ENCODE results near the gene NFYC. TPM values are rescaled to one million over a fixed set of nuclear protein-coding genes. Genes with fewer than 3 reads are reported as not detected.
"Not testable (repeated sequence)": the region's sequence is repeated elsewhere in the genome, so short reads cannot be mapped to it uniquely, and the experiment has no call there.

NFYC gene
- total RNA-seq, 1 donor from 2014 or later = 31.8 TPM

DNA sequence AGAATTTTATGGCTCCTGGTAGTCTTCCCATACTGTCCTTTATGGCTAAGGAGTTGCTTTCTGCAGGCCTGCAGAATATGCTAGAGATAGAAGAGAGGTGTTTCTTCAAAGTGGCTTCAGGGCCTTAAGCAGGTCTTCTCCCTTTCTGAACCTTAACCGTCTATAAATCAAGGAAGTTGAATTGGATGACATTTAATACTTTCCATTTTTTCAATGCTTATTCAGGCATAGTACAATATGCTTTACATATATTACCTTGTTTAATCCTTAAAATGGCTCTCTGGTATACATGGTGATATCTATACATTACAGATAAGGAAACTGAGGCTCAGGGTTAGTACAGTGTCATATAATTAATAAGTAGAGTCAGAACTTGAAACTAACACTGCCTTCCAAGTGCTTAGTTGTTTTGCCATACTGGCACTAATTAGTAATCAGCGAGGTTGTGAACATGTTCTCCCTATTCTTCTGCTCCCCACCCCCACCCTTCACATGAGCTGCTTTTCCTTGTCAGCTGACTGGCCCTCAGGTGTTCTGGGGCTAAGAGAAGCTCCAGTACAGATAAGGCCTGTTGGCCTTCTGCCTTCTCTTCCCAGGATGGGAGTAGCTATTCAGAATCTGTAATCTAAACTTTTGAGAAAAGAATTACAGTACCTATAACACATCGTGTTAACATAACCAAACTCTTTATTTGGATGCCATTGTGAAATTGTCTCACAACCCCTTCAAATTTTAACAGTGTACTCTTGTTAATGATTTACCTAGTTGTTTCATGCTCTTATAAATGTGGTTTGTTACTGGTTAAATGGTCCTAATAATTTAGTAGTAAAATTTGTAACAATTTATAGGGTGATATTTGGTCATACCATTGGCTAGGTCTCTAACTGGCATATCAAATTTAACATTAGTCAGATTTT is 13.6 kb downstream of the NFYC start:
- DNase-seq (ENCODE audit: low spot score in 2 of 2) = no peak
- FAIRE-seq = no peak

DNA sequence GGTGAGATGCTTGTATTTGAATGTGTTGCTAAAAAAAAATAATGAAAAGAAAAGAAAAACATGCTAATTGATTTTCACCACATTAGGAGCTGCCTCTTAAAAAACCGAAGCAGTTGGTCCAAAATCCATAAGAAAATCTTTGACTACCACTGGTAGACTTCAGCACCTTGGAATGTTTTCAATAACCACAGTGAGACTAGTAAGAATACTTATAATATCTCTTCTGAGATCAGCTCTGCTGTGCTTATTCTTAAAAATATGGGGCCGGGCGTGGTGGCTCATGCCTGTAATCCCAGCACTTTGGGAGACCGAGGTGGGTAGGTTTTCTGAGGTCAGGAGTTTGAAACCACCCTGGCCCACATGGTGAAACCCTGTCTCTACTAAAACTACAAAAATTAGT is 15.1 kb downstream of the NFYC start:
- FAIRE-seq = no peak
- no peak for DNase-seq (ENCODE audit: low spot score in 2 of 2)

DNA sequence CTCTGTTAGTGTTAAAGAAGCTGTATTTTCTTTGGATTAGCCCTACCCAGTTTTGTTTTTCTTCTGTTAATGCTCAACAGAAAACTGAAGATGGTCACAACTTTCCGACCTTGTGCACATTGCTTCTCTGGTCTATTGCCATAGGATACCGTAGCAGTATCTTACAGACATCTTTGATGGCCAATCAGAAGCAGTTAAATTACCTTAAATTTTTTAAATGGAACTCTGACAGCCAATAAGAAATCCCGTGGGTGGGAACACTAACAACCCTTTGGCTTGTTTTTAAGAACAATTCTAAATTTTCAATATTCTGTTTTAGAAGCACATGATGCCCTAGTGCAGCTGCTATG is 17.2 kb downstream of the NFYC start:
- peak in 1 of 2 donors; percentile 23 for DNase-seq (ENCODE audit: low spot score in 2 of 2)
- no peak for FAIRE-seq

DNA sequence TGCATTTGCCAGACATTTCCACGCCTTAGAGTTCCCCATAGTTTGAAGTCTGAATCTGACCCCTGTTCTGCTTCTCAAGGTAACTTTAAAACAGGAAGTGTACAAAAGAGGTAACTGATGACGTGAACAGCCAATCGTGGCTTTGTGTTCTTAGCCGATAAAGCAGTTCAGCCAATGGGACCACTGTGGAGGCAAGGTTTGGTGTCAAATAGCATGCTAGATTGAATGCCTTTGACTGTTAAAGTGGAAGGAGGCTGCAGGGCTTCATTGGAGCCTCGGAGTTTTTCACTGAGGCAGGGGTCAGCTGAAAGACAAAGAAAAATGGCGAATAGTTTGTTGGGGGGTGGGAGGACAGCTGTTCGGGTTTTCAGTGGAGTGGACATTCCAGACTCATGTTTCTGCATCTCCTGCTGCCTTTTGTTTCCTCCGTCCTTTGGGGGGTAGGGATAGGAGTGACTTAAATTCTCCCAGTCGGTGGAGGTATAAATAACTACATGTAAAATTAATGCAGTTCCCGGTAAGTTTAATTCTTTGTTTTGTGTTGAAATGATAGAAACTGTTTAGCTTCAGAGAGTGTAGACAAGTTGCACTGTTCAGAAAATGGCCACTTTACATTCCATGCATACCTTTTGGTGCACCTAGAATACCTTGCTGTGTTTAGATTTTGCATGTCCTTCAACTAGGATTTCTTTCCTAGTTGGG is 17.7 kb downstream of the NFYC start:
- DNase-seq (ENCODE audit: low spot score in 2 of 2) = peak; percentile 38 to 75
- FAIRE-seq = no peak

DNA sequence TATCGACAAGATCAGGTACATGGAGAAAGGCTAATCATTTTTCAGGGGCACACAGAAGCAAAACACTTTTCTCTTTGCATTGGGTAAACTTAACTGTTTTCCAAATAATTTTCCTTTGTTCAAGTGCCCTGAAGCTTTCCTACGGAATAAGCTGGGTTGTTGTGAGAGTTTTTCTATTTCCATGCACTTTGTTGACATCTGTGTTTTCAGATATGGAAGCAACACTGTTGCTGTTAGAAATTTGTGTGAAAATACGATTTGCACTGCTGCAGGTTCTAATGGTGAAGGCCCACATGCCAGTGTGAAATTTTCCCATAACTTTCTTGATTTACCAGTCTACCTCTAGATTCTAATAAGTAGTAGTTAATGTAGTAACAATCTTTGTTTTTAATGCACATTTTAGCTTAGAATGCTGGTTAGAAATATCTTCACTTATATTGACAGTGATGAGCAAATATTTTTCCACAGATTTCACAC is 18.3 kb downstream of the NFYC start:
- FAIRE-seq (no peak), DNase-seq (ENCODE audit: low spot score in 2 of 2) (no peak)

DNA sequence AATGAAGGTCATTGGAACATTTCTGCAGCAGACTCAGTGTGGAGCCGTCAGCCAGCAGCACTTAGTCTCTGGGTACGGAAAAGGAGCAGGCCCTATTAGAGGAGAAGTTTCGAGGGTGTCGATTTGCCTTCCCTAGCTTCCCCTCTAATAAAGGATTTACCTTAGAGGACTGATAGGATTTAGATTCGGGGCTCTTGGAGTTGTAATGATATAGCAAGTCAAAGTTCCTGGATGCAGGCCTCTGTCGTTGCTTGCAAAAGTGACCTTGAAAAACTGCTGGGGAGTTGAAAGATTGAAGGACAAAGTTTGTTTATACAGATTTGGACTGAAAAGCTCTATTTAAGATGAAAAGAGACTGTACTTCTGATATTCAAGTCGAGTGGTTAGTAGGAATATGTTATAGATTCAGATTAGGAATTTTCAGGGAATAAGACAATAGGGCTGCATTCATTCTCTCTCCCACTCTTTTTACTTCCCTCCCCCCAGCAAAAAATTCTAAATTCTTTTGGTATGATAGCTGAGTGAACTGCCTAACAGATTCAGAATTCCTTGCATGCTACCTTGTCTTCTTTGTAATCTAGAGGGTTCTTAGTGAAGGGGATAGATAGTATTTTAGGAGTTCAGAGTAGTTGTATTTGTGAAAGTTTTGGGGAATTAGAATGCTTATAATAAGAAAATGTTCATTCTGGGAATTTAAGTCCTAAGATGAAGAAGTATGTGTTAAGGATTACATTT is 19.2 kb downstream of the NFYC start:
- FAIRE-seq = no peak
- DNase-seq (ENCODE audit: low spot score in 2 of 2) = no peak

DNA sequence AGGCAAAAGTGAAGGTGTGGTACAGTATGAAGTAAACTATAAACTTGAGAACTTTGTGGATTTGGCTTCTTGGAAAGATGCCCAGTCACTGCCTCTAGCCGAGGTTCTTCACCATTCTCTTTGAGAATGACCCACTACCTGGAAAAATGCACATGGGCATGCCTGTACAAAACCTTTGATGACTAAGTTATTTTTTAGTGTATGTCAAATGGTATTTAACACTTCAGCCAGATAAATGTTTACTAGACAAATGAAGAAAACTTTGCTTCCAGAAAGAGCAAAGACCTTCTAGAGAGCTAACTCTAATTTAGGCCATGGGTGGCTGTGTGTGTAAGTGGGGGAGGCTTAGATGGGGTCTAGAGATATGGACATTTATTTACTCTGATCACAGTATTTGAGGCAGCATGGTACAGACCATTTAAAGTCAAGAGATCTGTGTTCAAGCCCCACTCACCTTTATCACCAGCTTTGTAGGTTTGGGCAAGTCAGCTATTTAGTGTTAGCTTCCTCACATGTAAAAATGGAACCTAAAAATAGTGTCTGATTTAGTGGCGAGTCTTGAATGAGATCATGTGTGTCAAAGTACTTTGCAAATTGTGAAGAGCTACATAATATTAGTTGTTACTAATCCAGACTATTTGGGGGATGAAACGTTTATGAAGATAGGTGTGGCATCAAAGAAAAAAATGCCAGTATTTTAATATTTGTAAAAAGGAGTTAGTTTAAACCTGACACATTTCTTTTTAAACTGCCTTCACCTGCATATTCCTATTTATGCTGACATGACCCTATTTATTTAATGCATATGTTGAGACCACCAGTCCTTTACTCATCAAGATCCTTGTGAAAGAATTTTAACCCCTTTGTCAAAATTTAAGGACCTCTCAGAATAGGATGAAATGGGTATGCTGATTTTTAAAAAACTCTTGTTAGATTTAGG is 20.2 kb downstream of the NFYC start:
- DNase-seq (ENCODE audit: low spot score in 2 of 2) = no peak
- no peak for FAIRE-seq

DNA sequence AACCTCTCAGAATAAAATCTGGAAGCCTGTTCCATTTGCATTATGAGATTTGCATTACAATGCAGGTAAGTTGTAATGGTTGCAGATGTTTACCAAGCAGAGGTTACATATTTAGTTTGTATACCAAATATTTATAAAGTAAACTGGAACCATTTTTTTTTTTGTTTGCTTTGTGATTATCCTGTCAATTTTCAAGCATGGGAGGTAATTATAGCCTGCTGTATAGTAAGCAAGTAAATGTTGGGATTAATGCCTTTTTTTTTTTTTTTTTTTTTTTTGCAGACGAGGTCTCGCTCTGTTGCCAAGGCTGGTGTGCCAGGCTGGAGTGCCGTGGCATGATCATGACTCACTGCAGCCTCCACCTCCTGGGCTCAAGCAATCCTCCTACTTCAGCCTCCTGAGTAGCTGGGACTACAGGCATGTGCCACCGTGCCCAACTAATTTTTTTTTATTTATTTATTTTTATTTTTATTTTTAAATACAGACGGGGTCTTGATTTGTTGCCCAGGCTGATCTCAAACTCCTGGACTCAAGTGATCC is 21.0 kb downstream of the NFYC start:
- DNase-seq (ENCODE audit: low spot score in 2 of 2) = no peak
- FAIRE-seq = no peak

DNA sequence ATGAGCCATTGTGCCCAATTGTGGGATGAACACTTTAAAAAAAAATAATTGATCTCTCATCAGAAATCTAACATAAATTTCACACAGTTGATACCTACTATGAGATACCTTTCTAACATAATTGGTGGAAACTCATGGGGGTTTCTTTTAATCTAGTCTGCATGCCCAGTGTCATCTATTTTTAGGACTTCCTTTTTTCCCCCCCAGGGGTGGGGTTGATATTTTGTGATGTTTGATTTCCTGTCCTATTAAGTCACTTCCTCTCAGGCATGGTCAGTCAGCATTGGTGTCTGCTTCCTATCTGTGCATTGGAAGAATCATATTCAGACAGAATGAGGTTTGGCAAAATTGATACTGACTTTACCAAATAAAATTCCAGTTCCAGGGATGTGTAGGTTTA is 21.5 kb downstream of the NFYC start:
- FAIRE-seq (no peak), DNase-seq (ENCODE audit: low spot score in 2 of 2) (no peak)

DNA sequence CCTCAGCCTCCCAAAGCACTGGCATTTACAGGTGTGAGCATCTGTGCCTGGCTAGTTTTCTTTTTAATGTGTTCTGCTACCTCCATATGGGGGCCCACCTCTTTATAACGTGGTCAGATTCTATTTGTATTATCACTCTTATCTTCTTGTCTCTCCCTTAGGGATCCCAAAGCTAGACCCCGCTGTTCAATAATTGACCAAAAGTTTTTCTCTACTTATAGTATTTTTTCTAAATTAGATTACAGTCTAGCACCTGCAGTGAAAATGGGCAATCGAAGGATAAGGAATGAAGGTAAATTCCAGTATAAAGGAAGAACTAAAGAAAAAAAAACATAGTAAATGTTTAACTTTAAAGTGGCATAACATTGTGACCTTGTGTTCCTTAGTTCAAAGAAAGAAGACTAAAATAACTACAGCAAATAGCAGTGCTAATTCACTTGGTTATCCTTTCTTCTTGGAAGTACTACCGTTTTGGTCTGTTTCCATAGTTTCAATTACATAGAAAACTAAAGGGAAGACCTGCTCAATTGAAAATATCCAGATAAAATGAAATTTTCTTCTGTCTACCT is 24.1 kb downstream of the NFYC start:
- FAIRE-seq (no peak), DNase-seq (ENCODE audit: low spot score in 2 of 2) (no peak)

DNA sequence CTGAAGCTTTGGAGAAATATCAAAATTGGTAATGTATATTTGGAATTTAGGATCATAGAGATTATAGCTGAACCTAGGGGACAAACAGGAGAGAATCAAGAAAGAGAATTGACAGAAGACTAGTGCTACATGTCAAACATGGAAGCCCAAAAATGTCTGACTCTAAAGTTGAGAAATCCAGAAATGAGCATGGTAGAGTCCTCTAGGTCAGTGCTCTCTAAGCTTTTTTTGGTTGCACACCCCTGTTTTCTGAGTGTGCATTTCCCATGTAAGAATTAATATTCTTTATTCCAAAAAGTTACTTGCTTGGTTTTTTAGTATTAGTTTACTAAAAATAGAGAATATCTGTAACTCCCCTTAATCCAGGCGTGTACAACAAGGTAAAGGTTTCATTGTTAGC is 25.6 kb downstream of the NFYC start:
- no peak for FAIRE-seq
- DNase-seq (ENCODE audit: low spot score in 2 of 2) = no peak

DNA sequence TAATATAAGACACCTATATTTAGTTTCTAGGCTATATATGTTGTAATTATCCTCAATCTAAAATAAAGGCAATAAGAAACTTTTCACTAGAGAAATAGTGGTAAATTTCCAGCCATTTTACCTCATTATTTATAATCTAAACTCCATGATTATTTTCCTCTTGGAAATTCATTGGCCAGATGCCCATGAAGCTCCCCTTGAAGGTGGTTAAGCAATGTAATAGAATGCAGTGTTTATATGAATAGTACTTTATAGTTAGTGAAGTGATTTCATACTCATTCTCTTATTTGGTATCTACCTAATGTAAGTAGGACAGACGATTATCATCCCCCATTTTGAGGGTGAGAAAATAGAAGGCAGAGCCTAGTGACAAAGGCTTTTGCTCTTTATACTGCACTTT is 26.5 kb downstream of the NFYC start:
- DNase-seq (ENCODE audit: low spot score in 2 of 2) = no peak
- FAIRE-seq = no peak

DNA sequence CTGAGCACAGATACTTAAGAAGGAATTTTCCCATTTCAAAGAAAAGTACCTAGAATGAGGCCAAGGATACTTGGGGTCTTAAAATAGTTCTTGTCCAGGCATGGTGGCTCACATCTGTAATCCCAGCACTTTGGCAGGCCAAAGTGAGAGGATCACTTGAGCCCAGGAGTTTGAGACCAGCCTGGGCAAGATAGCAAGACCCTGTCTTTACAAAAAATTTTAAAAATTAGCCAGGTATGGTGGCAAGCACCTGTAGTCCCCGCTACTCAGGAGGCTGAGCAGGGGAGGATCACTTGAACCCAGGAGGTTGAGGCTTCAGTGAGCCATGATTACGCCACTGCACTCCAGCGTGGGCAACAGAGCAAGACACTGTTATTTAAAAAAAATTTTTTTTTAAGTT is 29.0 kb downstream of the NFYC start:
- no peak for FAIRE-seq
- DNase-seq (ENCODE audit: low spot score in 2 of 2) = no peak

DNA sequence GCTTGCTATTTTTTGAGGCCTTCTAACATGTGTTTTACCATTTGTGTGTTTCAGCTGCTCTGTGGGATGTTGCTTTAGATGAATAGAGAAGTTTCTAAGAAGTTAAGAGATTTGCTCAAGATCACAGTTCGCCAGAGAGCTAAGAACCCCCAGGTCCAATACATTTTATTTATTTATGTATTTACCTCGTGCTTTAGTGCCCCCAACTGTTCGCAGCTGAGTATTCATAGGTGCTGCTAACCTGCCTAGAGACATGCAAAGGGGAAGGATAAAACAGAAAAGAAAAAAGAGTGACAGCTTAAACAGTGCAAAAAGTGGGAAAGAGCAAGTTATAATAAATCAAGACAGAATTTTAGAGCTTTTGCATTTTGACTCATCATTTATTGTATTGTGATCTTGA is 31.1 kb downstream of the NFYC start:
- FAIRE-seq (no peak), DNase-seq (ENCODE audit: low spot score in 2 of 2) (no peak)

DNA sequence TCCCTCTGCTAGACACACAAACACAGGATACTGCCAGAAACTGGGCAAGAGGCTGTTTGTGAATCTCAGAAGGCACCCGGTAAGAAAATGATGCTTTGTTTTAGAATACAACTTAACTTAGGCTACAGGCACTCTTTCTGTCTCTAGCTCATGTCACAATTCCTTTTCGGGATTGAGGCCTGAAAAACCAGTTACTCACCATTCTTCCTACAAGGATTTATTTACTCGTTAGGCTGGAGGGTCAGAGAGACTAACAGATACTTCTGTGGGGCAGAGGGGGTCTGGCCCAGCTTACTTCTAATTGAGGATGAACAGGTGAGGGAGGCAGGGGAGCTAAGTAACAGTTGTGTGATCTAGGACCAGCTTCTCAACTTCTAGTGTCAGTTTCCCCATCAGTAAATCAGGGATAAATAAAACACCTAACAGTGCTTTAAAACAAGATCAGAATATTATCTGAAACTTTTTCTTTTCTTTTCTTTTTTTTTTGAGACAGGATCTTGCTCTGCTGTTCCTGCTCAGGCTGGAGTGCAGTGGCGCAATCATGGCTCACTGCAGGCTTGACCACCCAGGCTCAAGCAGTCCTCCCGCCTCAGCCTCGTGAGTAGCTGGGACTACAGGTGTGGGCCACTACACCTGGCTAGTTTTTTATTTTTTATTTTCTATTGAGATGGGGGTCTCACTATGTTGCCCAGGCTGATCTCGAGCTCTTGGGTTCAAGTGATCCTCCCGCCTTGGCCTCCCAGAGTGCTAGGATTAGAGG is 31.9 kb downstream of the NFYC start:
- FAIRE-seq (no peak), DNase-seq (ENCODE audit: low spot score in 2 of 2) (no peak)

DNA sequence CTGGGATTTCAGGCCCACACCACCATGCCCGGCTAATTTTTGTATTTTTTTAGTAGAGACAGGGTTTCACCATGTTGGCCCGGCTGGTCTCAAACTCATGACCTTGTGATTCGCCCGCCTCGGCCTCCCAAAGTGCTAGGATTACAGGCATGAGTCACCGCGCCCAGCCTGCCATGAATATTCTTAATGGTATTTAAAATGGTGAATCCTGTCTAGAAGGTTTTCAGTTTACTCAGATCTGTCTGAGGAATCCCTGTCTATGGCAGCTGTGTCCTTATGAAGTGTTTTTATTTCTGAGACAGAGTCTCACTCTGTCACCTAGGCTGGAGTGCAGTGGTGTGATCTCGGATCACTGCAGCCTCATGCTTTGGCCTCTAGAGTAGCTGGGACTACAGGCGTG is 36.2 kb downstream of the NFYC start:
- FAIRE-seq; DNase-seq (ENCODE audit: low spot score in 2 of 2): not testable (repeated sequence)

DNA sequence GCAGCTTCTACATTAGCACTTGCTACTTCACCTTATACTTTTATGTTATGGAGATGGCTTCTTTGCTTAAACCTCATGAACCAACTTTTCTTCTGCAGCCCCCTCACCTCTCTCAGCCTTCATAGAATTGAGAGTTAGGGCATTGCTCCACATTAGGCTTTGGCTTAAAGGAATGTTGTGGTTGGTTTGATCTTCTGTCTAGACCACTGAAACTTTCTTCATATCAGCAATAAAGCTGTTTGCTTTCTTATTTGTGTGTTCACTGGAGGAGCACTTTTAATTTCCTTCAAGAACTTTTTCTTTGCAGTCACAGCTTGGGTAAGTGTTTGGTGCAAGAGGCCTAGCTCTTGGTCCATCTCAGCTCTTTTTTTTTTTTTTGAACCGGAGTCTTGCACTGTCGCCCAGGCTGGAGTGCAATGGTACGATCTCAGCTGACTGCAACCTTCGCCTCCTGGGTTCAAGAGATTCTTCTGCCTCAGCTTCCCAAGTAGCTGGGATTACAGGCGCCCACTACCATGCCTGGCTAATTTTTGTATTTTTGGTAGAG is 37.9 kb downstream of the NFYC start:
- DNase-seq (ENCODE audit: low spot score in 2 of 2); FAIRE-seq: not testable (repeated sequence)

DNA sequence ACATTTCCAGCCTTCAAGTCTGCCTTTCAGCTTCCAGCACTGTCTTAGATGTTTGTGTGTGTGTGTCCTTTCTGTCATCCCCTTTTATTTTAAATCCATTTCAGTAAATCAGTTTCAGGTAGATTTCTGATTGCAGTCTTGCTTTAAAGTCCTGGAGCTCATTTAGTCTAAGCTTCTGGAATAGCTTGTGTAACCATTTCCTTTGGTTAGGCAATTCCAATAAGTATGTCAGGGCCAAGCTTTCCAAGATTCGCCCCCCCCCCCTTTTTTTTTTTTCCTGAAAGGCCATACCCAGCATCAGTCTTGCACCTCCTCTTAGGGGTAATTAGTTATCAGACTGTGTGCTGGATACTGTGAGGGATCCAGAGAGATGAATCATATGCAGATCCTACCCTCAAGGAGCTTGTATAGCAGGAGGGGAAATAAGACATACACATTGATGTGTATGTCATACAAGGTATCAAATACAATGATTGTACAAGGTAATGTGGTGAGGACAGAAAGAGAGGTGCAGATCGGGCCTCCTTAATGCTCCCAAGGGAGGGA is 41.3 kb downstream of the NFYC start:
- DNase-seq (ENCODE audit: low spot score in 2 of 2) (no peak), FAIRE-seq (no peak)
